HCT116 (cell line): ENCODE measurements around the gene TMEM50A. TPM values are rescaled to one million over a fixed set of nuclear protein-coding genes. Genes with fewer than 3 reads are reported as not detected.
"Not testable (repeated sequence)": the region's sequence is repeated elsewhere in the genome, so short reads cannot be mapped to it uniquely, and the experiment has no call there.

Experiments
- ATAC-seq: fragments of 200-7000 bp; cut with Tn5 transposase; 2 replicates; pipeline ENCODE4 v1.9.1; 2020; ENCODE audit warnings: mild to moderate bottlenecking, moderate library complexity
- BruUV-seq: library from RNA; stranded (reverse); fragments of 400-500 nt; replicated peaks from 2 replicates; lab custom pipeline; 2021; lab: Mats Ljungman, UMichigan
- CTCF ChIA-PET: fragments of 300-600 bp; sonication (Branson Sonifier 250); formaldehyde crosslinking; loops from one replicate; lab custom pipeline; 2021; ENCODE audit warnings: antibody characterized with exemption; lab: Charles Lee
- POLR2A ChIA-PET: fragments of 300-600, 350-600 bp; sonication (Branson Sonifier 250); formaldehyde crosslinking; loops from one replicate; lab custom pipeline; 2021; ENCODE audit warnings: antibody characterized with exemption; lab: Charles Lee
- RAD21 ChIA-PET, 2 experiments: fragments of 300-600 bp; sonication (Branson Sonifier 250); formaldehyde crosslinking; loops; one replicate each; lab custom pipeline; 2023; ENCODE audit warnings: low total read pairs in 2 of 2; ENCODE audit not compliant: uncharacterized antibody in 2 of 2, unreplicated experiment in 2 of 2, low non-redundant PET in 1 of 2; lab: Charles Lee
- DNase-seq: peaks from one replicate; pipeline ENCODE4 v3.0.0-alpha.2; 2010; ENCODE audit warnings: low read depth, low spot score
- H2AFZ ChIP-seq: fragments of 200-600 bp; shearing (Covaris generic), sonication (generic); 2 replicates; pipeline ENCODE4 v1.6.1; 2017; ENCODE audit warnings: low read depth, mixed run types, mixed read lengths, antibody characterized with exemption, low read length; ENCODE audit not compliant: poor library complexity, severe bottlenecking
- H3K27ac ChIP-seq: 2 replicates; pipeline ENCODE4 v1.5.1; 2012; ENCODE audit warnings: low read depth, low read length
- H3K27me3 ChIP-seq: fragments of 200-600 bp; sonication (generic); 2 replicates; pipeline ENCODE4 v1.6.1; 2016; ENCODE audit warnings: mixed run types, low read length, mixed read lengths; ENCODE audit not compliant: insufficient read depth
- H3K36me3 ChIP-seq, 2 experiments: fragments of 200-500 bp in 1 of 2; fragments of 200-600 bp in 1 of 2; sonication (Bioruptor generic) in 1 of 2; sonication (generic) in 1 of 2; 2 replicates each; pipeline versions ENCODE4 v1.5.1 to v1.6.1; 2014 to 2016; ENCODE audit warnings: low read length in 2 of 2, inconsistent platforms in 1 of 2, mixed read lengths in 1 of 2, mixed run types in 1 of 2; ENCODE audit not compliant: insufficient read depth in 2 of 2, control insufficient read depth in 1 of 2
- H3K4me1 ChIP-seq, 2 experiments: fragments of 200-600 bp in 1 of 2; sonication (generic) in 1 of 2; 2 replicates each; pipeline versions ENCODE4 v1.5.1 to v1.6.1; 2012 to 2017; ENCODE audit warnings: low read length in 2 of 2, inconsistent platforms in 1 of 2, mild to moderate bottlenecking in 1 of 2, mixed read lengths in 1 of 2, mixed run types in 1 of 2, moderate library complexity in 1 of 2; ENCODE audit not compliant: insufficient read depth in 2 of 2, control insufficient read depth in 1 of 2
- H3K4me2 ChIP-seq: fragments of 200-600 bp; sonication (generic); 2 replicates; pipeline ENCODE4 v1.6.1; 2017; ENCODE audit warnings: mixed run types, low read length, mixed read lengths
- H3K4me3 ChIP-seq, 2 experiments: fragments of 200-600 bp in 1 of 2; sonication (generic) in 1 of 2; replicated peaks in 1 of 2; 2 replicates each; pipeline ENCODE4 v1.5.1; 2011 to 2016; ENCODE audit warnings: low read length in 2 of 2, control low read depth in 1 of 2, low read depth in 1 of 2, mild to moderate bottlenecking in 1 of 2, mixed read lengths in 1 of 2, mixed run types in 1 of 2
- H3K79me2 ChIP-seq: fragments of 200-600 bp; sonication (generic); 2 replicates; pipeline ENCODE4 v1.6.1; 2017; ENCODE audit warnings: mild to moderate bottlenecking, mixed run types, low read length, moderate library complexity, mixed read lengths; ENCODE audit not compliant: insufficient read depth
- H3K9ac ChIP-seq: fragments of 200-600 bp; sonication (generic); 2 replicates; pipeline ENCODE4 v1.6.1; 2016; ENCODE audit warnings: low read length, mixed read lengths
- H3K9me2 ChIP-seq: fragments of 200-600 bp; sonication (generic), shearing (Covaris generic); 2 replicates; pipeline ENCODE4 v1.6.1; 2017; ENCODE audit warnings: mixed run types, mild to moderate bottlenecking, moderate library complexity; ENCODE audit not compliant: insufficient read depth
- H3K9me3 ChIP-seq, 2 experiments: fragments of 200-500 bp in 1 of 2; fragments of 200-600 bp in 1 of 2; sonication (Bioruptor generic) in 1 of 2; sonication (generic) in 1 of 2; 2 replicates each; pipeline ENCODE4 v1.6.1; 2014 to 2017; ENCODE audit warnings: low read length in 2 of 2, mixed read lengths in 2 of 2, inconsistent platforms in 1 of 2, low read depth in 1 of 2, mild to moderate bottlenecking in 1 of 2, mixed run types in 1 of 2, moderate library complexity in 1 of 2; ENCODE audit not compliant: control insufficient read depth in 1 of 2, insufficient read depth in 1 of 2
- H4K20me1 ChIP-seq: fragments of 200-600 bp; sonication (generic), shearing (Covaris generic); 2 replicates; pipeline ENCODE4 v1.6.1; 2017; ENCODE audit warnings: mixed run types, mild to moderate bottlenecking, moderate library complexity; ENCODE audit not compliant: insufficient read depth
- RAD21 ChIP-seq: IDR thresholded peaks from 2 replicates; pipeline ENCODE4 v1.6.1; 2012; ENCODE audit warnings: low read depth, mild to moderate bottlenecking
- intact Hi-C: fragments of 100-400 bp; cut with micrococcal nuclease; formaldehyde crosslinking; loops from 2 replicates; pipeline ENCODE4 v1.10.0; 2022
- total RNA-seq: library from RNA; stranded (reverse); gene quantifications from one replicate; pipeline ENCODE4 v1.2.1, GENCODE V29; 2021; ENCODE audit not compliant: unreplicated experiment
- TF ChIP-seq, protein P1 (sequence below), 3 experiments: fragments of 200-600 bp in 1 of 3; sonication (generic) in 1 of 3; IDR thresholded peaks in 2 of 3; conservative IDR thresholded peaks in 1 of 3; 2 replicates each; pipeline ENCODE4 v1.5.1; 2012 to 2017; ENCODE audit warnings: low read depth in 2 of 3, low read length in 2 of 3, antibody characterized with exemption in 1 of 3, borderline replicate concordance in 1 of 3, control low read depth in 1 of 3, mild to moderate bottlenecking in 1 of 3, mixed read lengths in 1 of 3, mixed run types in 1 of 3, moderate library complexity in 1 of 3; ENCODE audit not compliant: insufficient read depth in 1 of 3

TMEM50A gene
- total RNA-seq, 1 experiment from 2014 or later = 80.7 TPM

- H3K27ac ChIP-seq, H4K20me1 ChIP-seq, RAD21 ChIA-PET, POLR2A ChIA-PET, H3K4me2 ChIP-seq, H3K27me3 ChIP-seq, H3K4me3 ChIP-seq, CTCF ChIA-PET, H3K4me1 ChIP-seq, H2AFZ ChIP-seq, DNase-seq, H3K36me3 ChIP-seq, BruUV-seq, H3K9me3 ChIP-seq, H3K9ac ChIP-seq, H3K9me2 ChIP-seq, H3K79me2 ChIP-seq: not testable (repeated sequence)
- TF ChIP-seq RAD21 = peak; percentile 49
- TF ChIP-seq, protein P1, sequence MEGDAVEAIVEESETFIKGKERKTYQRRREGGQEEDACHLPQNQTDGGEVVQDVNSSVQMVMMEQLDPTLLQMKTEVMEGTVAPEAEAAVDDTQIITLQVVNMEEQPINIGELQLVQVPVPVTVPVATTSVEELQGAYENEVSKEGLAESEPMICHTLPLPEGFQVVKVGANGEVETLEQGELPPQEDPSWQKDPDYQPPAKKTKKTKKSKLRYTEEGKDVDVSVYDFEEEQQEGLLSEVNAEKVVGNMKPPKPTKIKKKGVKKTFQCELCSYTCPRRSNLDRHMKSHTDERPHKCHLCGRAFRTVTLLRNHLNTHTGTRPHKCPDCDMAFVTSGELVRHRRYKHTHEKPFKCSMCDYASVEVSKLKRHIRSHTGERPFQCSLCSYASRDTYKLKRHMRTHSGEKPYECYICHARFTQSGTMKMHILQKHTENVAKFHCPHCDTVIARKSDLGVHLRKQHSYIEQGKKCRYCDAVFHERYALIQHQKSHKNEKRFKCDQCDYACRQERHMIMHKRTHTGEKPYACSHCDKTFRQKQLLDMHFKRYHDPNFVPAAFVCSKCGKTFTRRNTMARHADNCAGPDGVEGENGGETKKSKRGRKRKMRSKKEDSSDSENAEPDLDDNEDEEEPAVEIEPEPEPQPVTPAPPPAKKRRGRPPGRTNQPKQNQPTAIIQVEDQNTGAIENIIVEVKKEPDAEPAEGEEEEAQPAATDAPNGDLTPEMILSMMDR (IDR thresholded peaks at IDR 0.05 in 2 of 3, conservative IDR thresholded peaks at IDR 0.05 in 1 of 3; ENCODE audit: borderline replicate concordance in 1 of 3, insufficient read depth in 1 of 3, low read depth in 2 of 3, low read length in 2 of 3) = peak; percentile 11 to 15 (median 12); a peak in 3 of 6 replicates
- intact Hi-C loops = loop anchor here (2.0 to 5.0 kb wide), 2 partner anchors 116 to 118 kb away; no protein-coding TSS in a partner anchor
- ATAC-seq = peak; percentile 95
These were observed 65.0 kb downstream of the TMEM50A start for GRCh38 chr1:25402947-25403803.

GRCh38 chr1:25405731-25406305 lies 67.7 kb downstream of the TMEM50A start:
- H3K27ac ChIP-seq, H4K20me1 ChIP-seq, H3K79me2 ChIP-seq, intact Hi-C loops, H3K4me2 ChIP-seq, H3K4me1 ChIP-seq, RAD21 ChIA-PET, H3K9me3 ChIP-seq, H3K9ac ChIP-seq, H3K9me2 ChIP-seq, H3K4me3 ChIP-seq, H3K27me3 ChIP-seq, ATAC-seq, BruUV-seq, DNase-seq, H3K36me3 ChIP-seq, H2AFZ ChIP-seq: not testable (repeated sequence)
- ChIA-PET CTCF (interaction anchor here (0.9 kb wide), 1 partner anchor 119 kb away, joined by 4 read pairs; no protein-coding TSS in a partner anchor), POLR2A (interaction anchor here (0.8 kb wide), 1 partner anchor 119 kb away, joined by 3 read pairs; no protein-coding TSS in a partner anchor)

- H3K27ac ChIP-seq, H3K9me3 ChIP-seq, H3K9me2 ChIP-seq, POLR2A ChIA-PET, RAD21 ChIA-PET, ATAC-seq, CTCF ChIA-PET, H3K9ac ChIP-seq, H3K4me2 ChIP-seq, intact Hi-C loops, DNase-seq, H2AFZ ChIP-seq, BruUV-seq, H4K20me1 ChIP-seq, H3K79me2 ChIP-seq, H3K36me3 ChIP-seq, H3K27me3 ChIP-seq, H3K4me1 ChIP-seq, H3K4me3 ChIP-seq: not testable (repeated sequence)
These were observed 71.7 kb downstream of the TMEM50A start for GRCh38 chr1:25409641-25410427.
